ENCODE results near the gene XG.

XG gene

DNA sequence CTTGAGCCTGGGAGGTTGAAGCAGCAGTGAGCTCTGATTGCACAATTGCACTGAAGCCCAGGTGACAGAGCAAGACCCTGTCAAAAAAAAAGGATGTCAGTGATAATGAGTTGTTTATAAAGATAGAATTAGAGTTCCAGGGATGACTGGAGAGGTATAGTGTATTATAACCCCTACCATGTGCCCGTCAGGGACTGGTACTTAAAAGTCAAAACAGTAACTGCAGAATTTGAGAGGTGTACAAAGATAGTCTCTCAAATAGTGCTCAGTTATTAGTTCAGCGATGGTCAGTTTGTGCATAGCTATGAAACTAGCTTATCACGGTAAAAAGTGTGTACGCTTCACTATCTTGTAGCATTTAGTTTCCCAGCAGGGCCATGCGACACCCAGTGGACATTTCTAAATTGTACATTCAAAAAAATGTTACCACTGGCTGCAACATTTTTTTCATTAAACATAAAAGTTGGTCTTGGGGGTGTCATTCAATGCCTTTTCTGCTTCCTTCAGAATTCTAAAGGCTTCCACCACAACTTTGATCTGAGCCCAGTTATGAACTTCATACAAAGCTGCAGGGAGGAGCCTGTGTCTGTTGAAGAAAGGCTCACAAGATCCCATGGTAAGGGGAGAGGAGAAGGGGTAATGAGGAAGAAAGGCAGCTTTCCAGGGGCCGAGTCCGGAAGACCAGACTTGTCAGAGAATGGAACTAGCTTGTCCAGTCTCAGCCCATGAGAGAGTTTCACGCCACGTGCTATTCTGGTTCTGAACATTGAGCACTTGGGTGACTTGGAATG lies 67.7 kb downstream of the XG start:
- no peak overlapping the region for H3K4me3 ChIP-seq (ENCODE audit: low read length)
- H3K4me1 ChIP-seq (ENCODE audit: low read length), result no peaks in the 10 kb centered on the region
- no peaks in the 10 kb centered on the region for H3K27me3 ChIP-seq (replicated peaks; ENCODE audit: insufficient read depth, low read length)
- no peaks in the 10 kb centered on the region for H3K79me2 ChIP-seq (ENCODE audit: low read length)
- no peak overlapping the region for H3K27ac ChIP-seq (ENCODE audit: low read length)
- H3K4me2 ChIP-seq (ENCODE audit: low read depth, low read length), result no peak overlapping the region
- TF ChIP-seq, protein P1, sequence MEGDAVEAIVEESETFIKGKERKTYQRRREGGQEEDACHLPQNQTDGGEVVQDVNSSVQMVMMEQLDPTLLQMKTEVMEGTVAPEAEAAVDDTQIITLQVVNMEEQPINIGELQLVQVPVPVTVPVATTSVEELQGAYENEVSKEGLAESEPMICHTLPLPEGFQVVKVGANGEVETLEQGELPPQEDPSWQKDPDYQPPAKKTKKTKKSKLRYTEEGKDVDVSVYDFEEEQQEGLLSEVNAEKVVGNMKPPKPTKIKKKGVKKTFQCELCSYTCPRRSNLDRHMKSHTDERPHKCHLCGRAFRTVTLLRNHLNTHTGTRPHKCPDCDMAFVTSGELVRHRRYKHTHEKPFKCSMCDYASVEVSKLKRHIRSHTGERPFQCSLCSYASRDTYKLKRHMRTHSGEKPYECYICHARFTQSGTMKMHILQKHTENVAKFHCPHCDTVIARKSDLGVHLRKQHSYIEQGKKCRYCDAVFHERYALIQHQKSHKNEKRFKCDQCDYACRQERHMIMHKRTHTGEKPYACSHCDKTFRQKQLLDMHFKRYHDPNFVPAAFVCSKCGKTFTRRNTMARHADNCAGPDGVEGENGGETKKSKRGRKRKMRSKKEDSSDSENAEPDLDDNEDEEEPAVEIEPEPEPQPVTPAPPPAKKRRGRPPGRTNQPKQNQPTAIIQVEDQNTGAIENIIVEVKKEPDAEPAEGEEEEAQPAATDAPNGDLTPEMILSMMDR (IDR thresholded peaks at IDR 0.05; ENCODE audit: low read length), result peak; percentile 39
- TF ChIP-seq EZH2 (optimal IDR thresholded peaks at IDR 0.05; ENCODE audit: low read depth, low read length), result no peak
- H3K9ac ChIP-seq (ENCODE audit: low read length), result no peak overlapping the region
- no peaks in the 10 kb centered on the region for H3K9me3 ChIP-seq (replicated peaks; ENCODE audit: insufficient read depth, low read length)
- no peak for DNase-seq
- no peaks in the 10 kb centered on the region for H3F3A ChIP-seq (ENCODE audit: insufficient read depth, low read length)
- H3K36me3 ChIP-seq (replicated peaks; ENCODE audit: insufficient read depth, low read length), result no peaks in the 10 kb centered on the region
- H4K20me1 ChIP-seq (ENCODE audit: insufficient read depth, low read length), result no peaks in the 10 kb centered on the region
- no peaks in the 10 kb centered on the region for H3K9me2 ChIP-seq (replicated peaks; ENCODE audit: insufficient read depth, low read length)
- no peak overlapping the region for H2AFZ ChIP-seq (ENCODE audit: low read length)

DNA sequence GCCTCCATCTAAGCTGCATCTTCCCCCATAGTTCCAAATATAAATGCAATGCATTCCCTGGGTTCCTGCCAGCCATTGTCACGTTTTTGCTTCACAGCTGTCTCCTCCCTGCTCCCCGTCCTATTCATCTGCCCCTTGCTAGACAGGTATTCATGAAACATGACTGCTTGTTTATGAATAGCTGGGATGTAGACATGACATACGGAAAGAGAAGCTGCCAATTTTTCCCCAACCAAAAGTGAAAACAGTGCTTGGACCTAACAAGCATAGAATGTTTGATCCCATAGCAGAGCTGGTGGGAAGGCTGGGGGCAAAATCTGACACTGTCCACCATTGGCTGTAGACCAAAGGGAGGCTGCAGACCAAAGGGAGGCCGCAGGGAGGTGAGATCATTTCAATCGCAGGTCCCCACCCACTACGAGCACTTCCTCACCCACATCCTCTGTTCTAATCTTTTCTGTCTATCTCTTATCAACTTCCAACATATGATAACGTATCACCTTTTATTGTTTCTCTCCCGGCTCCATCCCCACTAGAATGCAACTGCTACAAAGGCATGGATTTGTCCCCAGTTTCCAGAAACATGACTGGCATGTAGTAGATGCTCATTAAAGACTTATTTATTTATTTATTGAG lies 68.4 kb downstream of the XG start:
- H3K9ac ChIP-seq (ENCODE audit: low read length), result no peak overlapping the region
- H3K9me2 ChIP-seq (replicated peaks; ENCODE audit: insufficient read depth, low read length), result no peaks in the 10 kb centered on the region
- no peaks in the 10 kb centered on the region for H4K20me1 ChIP-seq (ENCODE audit: insufficient read depth, low read length)
- no peaks in the 10 kb centered on the region for H3K4me1 ChIP-seq (ENCODE audit: low read length)
- H3K79me2 ChIP-seq (ENCODE audit: low read length), result no peaks in the 10 kb centered on the region
- no peaks in the 10 kb centered on the region for H3K36me3 ChIP-seq (replicated peaks; ENCODE audit: insufficient read depth, low read length)
- no peaks in the 10 kb centered on the region for H3K9me3 ChIP-seq (replicated peaks; ENCODE audit: insufficient read depth, low read length)
- no peaks in the 10 kb centered on the region for H3K27me3 ChIP-seq (replicated peaks; ENCODE audit: insufficient read depth, low read length)
- no peak overlapping the region for H3K4me2 ChIP-seq (ENCODE audit: low read depth, low read length)
- no peaks in the 10 kb centered on the region for H3F3A ChIP-seq (ENCODE audit: insufficient read depth, low read length)
- no peak overlapping the region for H3K27ac ChIP-seq (ENCODE audit: low read length)
- no peak overlapping the region for H3K4me3 ChIP-seq (ENCODE audit: low read length)
- TF ChIP-seq EZH2 (optimal IDR thresholded peaks at IDR 0.05; ENCODE audit: low read depth, low read length) (no peak), EZH2phosphoT487 (IDR thresholded peaks at IDR 0.05; ENCODE audit: low read length) (no peak)
- TF ChIP-seq, protein P1 (IDR thresholded peaks at IDR 0.05; ENCODE audit: low read length), result no peak
- H2AFZ ChIP-seq (ENCODE audit: low read length), result no peak overlapping the region
- DNase-seq, result no peak

DNA sequence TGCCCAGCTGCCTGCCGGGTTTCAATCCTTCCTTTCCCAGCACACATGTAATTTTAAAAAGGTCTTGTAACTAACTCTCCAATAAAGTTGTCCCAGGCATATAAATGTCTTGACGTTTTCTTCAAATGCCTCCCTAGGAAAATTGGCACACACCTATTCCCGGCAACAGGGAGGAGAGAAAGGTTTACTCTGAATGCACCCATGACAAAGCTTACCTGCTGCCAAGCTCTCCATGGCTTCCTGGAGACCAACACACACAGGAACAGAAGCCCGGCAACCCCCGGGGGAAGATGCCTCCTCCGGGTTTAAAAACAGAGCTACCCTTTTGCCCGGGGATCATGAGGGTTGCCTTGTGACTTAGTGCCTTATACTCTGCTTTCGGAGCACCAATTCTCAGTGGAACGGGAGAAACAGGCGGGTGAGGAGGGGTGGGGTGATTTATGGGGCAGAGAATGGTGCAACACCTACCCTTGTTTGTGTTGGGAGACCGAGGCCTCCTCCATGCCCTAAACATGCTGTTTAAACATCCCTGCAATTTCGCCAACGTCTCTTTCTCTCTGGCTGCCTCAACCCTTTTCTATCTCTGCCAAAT lies 72.1 kb downstream of the XG start:
- no peak overlapping the region for H2AFZ ChIP-seq (ENCODE audit: low read length)
- no peak overlapping the region for H3K4me3 ChIP-seq (ENCODE audit: low read length)
- no peak overlapping the region for H3K4me2 ChIP-seq (ENCODE audit: low read depth, low read length)
- no peak overlapping the region for H3K27ac ChIP-seq (ENCODE audit: low read length)
- H3K79me2 ChIP-seq (ENCODE audit: low read length), result no peaks in the 10 kb centered on the region
- H3K27me3 ChIP-seq (replicated peaks; ENCODE audit: insufficient read depth, low read length), result no peaks in the 10 kb centered on the region
- H4K20me1 ChIP-seq (ENCODE audit: insufficient read depth, low read length), result no peaks in the 10 kb centered on the region
- no peak overlapping the region for H3K9ac ChIP-seq (ENCODE audit: low read length)
- no peaks in the 10 kb centered on the region for H3K36me3 ChIP-seq (replicated peaks; ENCODE audit: insufficient read depth, low read length)
- DNase-seq, result no peak
- no peaks in the 10 kb centered on the region for H3F3A ChIP-seq (ENCODE audit: insufficient read depth, low read length)
- TF ChIP-seq, protein P1 (IDR thresholded peaks at IDR 0.05; ENCODE audit: low read length), result no peak
- TF ChIP-seq EZH2phosphoT487 (IDR thresholded peaks at IDR 0.05; ENCODE audit: low read length) (no peak), EZH2 (optimal IDR thresholded peaks at IDR 0.05; ENCODE audit: low read depth, low read length) (no peak)
- H3K4me1 ChIP-seq (ENCODE audit: low read length), result no peaks in the 10 kb centered on the region
- H3K9me3 ChIP-seq (replicated peaks; ENCODE audit: insufficient read depth, low read length), result no peaks in the 10 kb centered on the region
- H3K9me2 ChIP-seq (replicated peaks; ENCODE audit: insufficient read depth, low read length), result no peaks in the 10 kb centered on the region
